Tibial artery (tissue), 4 donors: ENCODE results near the gene CENPC.

Experiments
- DNase-seq, 2 donors: peaks; one replicate each; pipeline ENCODE4 v3.0.0-alpha.2; 2019
- H3K27ac ChIP-seq, 2 donors: fragments of 200-600 bp; sonication (generic) in 1 of 2; 1 replicate in 1 of 2; 2 replicates in 1 of 2; pipeline ENCODE4 v1.5.1; 2018 to 2019; ENCODE audit warnings: mild to moderate bottlenecking in 1 of 2
- H3K27me3 ChIP-seq, 2 donors: fragments of 200-600 bp; sonication (generic) in 1 of 2; one replicate each; pipeline versions ENCODE4 v1.5.1 to v1.6.0; 2016 to 2019
- H3K36me3 ChIP-seq, 3 donors: fragments of 200-600 bp; sonication (generic) in 2 of 3; one replicate each; pipeline ENCODE4 v1.5.1; 2016 to 2019; ENCODE audit warnings: mild to moderate bottlenecking in 2 of 3
- H3K4me1 ChIP-seq, 4 donors: fragments of 200-600 bp; sonication (generic) in 2 of 4; 1 replicate in 3 of 4; 2 replicates in 1 of 4; pipeline ENCODE4 v1.5.1; 2016 to 2019
- H3K4me3 ChIP-seq, 2 donors: fragments of 200-600 bp; sonication (generic) in 1 of 2; 1 replicate in 1 of 2; 2 replicates in 1 of 2; pipeline ENCODE4 v1.5.1; 2018 to 2019; ENCODE audit warnings: mild to moderate bottlenecking in 2 of 2
- H3K9me3 ChIP-seq, 3 donors: fragments of 200-600 bp; sonication (generic) in 1 of 3; one replicate each; pipeline ENCODE4 v1.5.1; 2016 to 2019
- intact Hi-C: fragments of 100-400 bp; cut with DNase I; formaldehyde crosslinking; loops from one replicate; pipeline ENCODE4 v1.15.0; 2023; ENCODE audit warnings: low total_unique reads
- TF ChIP-seq, protein P1 (sequence below), 2 experiments: fragments of 200-600 bp in 1 of 2; fragments of 450-650 bp in 1 of 2; IDR thresholded peaks; one replicate each; pipeline ENCODE4 v1.5.1; 2017 to 2019; ENCODE audit warnings: antibody characterized with exemption in 2 of 2, mild to moderate bottlenecking in 1 of 2, moderate library complexity in 1 of 2

The CENPC gene

DNA sequence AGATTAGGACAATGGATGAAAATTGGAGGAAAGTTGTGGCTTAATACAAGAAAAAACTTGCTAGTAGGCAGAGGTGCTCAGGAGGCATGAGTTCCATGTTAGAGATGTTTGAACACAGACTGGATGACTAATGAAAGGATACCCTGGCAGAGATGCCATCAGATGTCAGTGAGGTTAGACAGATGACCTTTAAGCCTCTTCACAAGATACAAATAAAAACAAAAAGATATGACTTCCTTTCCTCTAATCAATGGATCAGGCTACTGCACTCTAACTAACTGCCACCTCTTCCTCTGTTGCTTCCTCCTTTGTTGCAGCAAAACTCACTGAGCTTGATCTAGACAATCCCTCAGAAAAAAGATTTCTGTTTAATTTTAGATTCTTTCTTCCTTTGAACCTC lies 27.9 kb upstream of the CENPC start:
- Histone ChIP-seq H3K36me3 (no peaks in the 10 kb centered on the region), H3K27ac (no peak overlapping the region), H3K27me3 (no peaks in the 10 kb centered on the region), H3K9me3 (no peaks in the 10 kb centered on the region), H3K4me1 (no peaks in the 10 kb centered on the region), H3K4me3 (no peak overlapping the region)
- intact Hi-C loops = no loop called here
- no peak for DNase-seq
- TF ChIP-seq, protein P1, sequence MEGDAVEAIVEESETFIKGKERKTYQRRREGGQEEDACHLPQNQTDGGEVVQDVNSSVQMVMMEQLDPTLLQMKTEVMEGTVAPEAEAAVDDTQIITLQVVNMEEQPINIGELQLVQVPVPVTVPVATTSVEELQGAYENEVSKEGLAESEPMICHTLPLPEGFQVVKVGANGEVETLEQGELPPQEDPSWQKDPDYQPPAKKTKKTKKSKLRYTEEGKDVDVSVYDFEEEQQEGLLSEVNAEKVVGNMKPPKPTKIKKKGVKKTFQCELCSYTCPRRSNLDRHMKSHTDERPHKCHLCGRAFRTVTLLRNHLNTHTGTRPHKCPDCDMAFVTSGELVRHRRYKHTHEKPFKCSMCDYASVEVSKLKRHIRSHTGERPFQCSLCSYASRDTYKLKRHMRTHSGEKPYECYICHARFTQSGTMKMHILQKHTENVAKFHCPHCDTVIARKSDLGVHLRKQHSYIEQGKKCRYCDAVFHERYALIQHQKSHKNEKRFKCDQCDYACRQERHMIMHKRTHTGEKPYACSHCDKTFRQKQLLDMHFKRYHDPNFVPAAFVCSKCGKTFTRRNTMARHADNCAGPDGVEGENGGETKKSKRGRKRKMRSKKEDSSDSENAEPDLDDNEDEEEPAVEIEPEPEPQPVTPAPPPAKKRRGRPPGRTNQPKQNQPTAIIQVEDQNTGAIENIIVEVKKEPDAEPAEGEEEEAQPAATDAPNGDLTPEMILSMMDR (IDR thresholded peaks at IDR 0.05) = no peak

DNA sequence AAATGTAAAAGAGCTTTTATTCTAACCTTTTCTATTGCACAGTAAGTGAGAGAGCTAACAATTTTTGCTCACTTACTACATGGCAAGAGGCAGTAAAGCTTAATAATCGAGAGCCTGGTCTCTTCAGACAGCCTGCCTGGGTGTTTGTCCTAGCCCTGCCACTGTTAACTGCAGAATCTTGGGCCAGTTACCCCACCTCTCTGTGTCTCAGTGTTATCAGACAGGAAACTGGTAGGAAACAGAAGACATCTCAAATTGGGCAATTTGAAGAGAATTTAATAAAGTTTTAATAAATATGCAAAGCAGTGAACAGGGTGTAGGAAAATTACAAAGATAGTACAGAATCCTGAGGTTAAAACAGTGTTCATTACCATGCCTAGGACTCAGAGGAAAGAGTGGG lies 26.7 kb upstream of the CENPC start:
- DNase-seq = no peak
- Histone ChIP-seq H3K4me3 (no peak overlapping the region), H3K27me3 (no peaks in the 10 kb centered on the region), H3K9me3 (no peaks in the 10 kb centered on the region), H3K27ac (no peak overlapping the region), H3K4me1 (no peaks in the 10 kb centered on the region), H3K36me3 (no peaks in the 10 kb centered on the region)
- TF ChIP-seq, protein P1 (IDR thresholded peaks at IDR 0.05) = no peak
- intact Hi-C loops = no loop called here

DNA sequence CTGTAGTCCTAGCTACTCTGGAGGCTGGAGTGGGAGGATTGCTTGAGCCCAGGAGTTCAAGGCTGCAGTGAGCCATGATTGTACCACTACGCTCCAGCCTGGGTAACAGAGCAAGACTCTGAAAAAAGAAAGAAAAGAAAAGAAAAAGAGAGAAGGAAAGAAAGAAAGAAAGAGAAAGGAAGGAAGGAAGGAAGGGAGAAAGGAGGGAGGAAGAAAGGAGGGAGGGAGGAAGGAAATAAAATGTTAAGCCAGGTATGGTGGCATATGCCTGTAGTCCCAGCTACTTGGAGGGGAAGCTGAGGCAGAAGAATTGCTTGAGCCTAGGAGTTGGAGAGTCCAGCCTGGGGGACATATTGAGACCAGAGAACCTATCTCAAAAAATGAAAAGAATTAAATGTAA lies 25.2 kb upstream of the CENPC start:
- no peak for DNase-seq
- H3K4me1 ChIP-seq = no peaks in the 10 kb centered on the region
- TF ChIP-seq, protein P1 (IDR thresholded peaks at IDR 0.05) = no peak
- no peaks in the 10 kb centered on the region for H3K36me3 ChIP-seq
- H3K27me3 ChIP-seq = no peaks in the 10 kb centered on the region
- H3K9me3 ChIP-seq = no peaks in the 10 kb centered on the region
- no peak overlapping the region for H3K4me3 ChIP-seq
- no peak overlapping the region for H3K27ac ChIP-seq
- intact Hi-C loops = no loop called here

DNA sequence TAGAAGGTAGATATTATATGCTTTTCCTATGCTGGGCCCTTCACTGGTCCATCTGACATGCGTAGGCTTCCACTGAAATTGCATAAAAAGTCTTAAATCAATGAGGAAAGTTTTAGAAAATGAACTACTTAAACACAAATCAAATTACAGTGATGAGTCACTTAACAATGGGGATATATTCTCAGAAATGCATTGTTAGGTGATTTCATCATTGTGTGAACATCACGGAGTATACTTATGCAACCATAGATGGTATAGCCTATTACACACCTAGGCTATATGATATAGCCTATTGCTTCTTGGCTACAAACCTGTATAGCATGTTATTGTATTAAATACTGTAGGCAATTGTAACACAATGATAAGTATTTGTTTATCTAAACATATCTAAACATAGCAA lies 23.5 kb upstream of the CENPC start:
- Histone ChIP-seq H3K27me3 (no peaks in the 10 kb centered on the region), H3K4me3 (no peak overlapping the region), H3K9me3 (no peaks in the 10 kb centered on the region), H3K4me1 (no peaks in the 10 kb centered on the region), H3K27ac (no peak overlapping the region), H3K36me3 (no peaks in the 10 kb centered on the region)
- intact Hi-C loops = no loop called here
- TF ChIP-seq, protein P1 (IDR thresholded peaks at IDR 0.05) = no peak
- DNase-seq = no peak

DNA sequence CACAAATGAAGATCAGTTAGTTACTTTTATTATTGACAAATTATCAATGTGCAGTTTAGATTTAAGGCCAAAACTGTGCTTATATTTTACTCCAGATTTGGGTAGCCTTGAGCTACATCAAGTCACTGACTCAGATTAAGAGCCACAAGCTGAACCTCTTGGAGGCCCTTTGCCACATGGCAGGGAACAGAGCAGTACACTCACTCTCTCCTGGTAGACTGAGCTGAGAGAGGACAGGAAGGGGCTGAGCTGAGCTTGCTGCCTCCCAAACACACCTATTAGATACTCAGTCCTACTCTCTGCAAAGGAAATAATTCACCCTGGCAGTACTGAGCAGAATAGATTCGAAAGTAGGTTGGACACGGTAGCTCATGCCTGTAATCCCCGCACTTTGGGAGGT lies 21.0 kb upstream of the CENPC start:
- no peak overlapping the region for H3K4me3 ChIP-seq

DNA sequence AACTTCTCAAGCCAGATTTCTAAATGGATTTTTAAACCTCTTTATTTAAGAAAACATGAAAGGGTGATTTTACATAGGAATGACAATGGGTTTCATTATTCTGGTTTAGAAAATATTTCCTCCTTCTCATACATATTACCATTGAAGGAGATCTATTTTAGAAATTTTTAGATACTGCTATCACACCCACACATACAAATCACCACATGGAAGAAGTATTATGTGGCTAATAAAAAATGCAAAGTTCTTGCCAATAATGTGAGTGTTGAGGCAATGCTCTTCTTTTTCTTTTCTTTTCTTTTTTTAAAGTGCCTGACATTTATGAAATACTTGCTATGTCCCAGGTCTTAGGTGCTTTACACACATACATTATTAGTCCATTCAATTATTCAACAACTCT lies 20.0 kb upstream of the CENPC start:
- Histone ChIP-seq H3K4me3 (no peak overlapping the region), H3K9me3 (no peaks in the 10 kb centered on the region), H3K27me3 (no peaks in the 10 kb centered on the region), H3K36me3 (no peaks in the 10 kb centered on the region), H3K4me1 (no peaks in the 10 kb centered on the region), H3K27ac (no peak overlapping the region)
- TF ChIP-seq, protein P1 (IDR thresholded peaks at IDR 0.05) = no peak
- no peak for DNase-seq
- intact Hi-C loops = no loop called here

More for the DNA sequence above, 21.0 kb upstream of the CENPC start:
- Histone ChIP-seq H3K27me3 (no peaks in the 10 kb centered on the region), H3K4me1 (no peaks in the 10 kb centered on the region), H3K9me3 (no peaks in the 10 kb centered on the region), H3K27ac (no peak overlapping the region), H3K36me3 (no peaks in the 10 kb centered on the region)
- intact Hi-C loops = no loop called here
- no peak for DNase-seq
- TF ChIP-seq, protein P1 (IDR thresholded peaks at IDR 0.05) = no peak
